Mesothelial cell of epicardium (in vitro differentiated cells): ENCODE measurements around the gene MLN. TPM values are rescaled to one million over a fixed set of nuclear protein-coding genes. Genes with fewer than 3 reads are reported as not detected.

Source experiments
- DNase-seq, 2 experiments: peaks; one replicate each; pipeline ENCODE4 v3.0.0; 2021; ENCODE audit warnings: low spot score in 2 of 2; ENCODE audit not compliant: unreplicated experiment in 2 of 2
- H3K27ac Mint-ChIP-seq: 2 replicates; pipeline ENCODE4 v1.8.0; 2021; ENCODE audit warnings: mixed read lengths
- H3K27me3 Mint-ChIP-seq: 2 replicates; pipeline ENCODE4 v1.8.0; 2021; ENCODE audit warnings: low read depth, mixed read lengths
- H3K36me3 Mint-ChIP-seq: 2 replicates; pipeline ENCODE4 v1.8.0; 2021; ENCODE audit warnings: mixed read lengths
- H3K4me1 Mint-ChIP-seq: 2 replicates; pipeline ENCODE4 v1.8.0; 2021; ENCODE audit warnings: mixed read lengths
- H3K4me3 Mint-ChIP-seq: 2 replicates; pipeline ENCODE4 v1.8.0; 2021; ENCODE audit warnings: mild to moderate bottlenecking, moderate library complexity, mixed read lengths
- H3K9me3 Mint-ChIP-seq: 2 replicates; pipeline ENCODE4 v1.8.0; 2021; ENCODE audit warnings: mixed read lengths
- CTCF ChIP-seq: fragments of 200-600 bp; sonication (generic); IDR thresholded peaks from one replicate; pipeline ENCODE4 v1.5.0; 2021; ENCODE audit warnings: antibody characterized with exemption; ENCODE audit not compliant: unreplicated experiment
- total RNA-seq: library from RNA; stranded (reverse); gene quantifications from 3 replicates; pipeline ENCODE4 v1.2.1, GENCODE V29; 2021

The MLN gene
- total RNA-seq, 1 donor from 2014 or later = not detected

- Mint-ChIP-seq H3K4me3 (no peak overlapping the region), H3K4me1 (peaks cover 10% of the 10 kb centered on the region), H3K27ac (no peak overlapping the region)
These were observed 24.5 kb downstream of the MLN start for GRCh38 chr6:33779290-33779689.

DNA sequence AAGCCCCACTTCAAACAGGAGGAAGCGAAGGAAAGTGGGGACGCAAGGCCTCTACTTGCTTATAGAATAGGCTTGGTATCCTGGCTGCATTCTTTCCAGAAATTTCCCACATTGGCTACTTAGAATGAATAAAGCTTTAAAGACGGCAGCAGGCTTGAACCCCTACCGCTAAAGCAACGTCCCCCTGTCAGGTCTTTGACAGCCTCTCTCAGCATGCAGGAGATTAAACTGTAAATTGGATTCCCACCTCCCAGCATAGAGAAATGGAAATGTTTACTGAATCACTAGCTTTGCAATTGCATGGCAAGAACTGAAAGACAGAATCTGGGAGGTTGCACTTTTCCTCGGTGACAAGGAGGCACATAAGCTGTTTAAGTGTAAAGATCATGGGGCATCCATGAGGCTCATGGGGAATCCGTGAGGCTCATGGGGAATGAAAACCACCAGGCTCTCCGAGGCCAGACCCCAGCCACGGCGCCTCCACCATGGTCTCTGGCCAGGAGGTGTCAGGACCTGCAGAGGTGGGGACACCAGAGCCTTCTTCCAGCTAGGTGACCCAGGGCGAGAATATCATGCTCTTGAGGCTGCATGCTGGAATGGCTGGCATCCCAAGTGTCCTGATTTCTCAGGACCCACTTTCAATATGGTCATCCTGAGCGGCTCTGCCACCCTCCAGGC lies 25.2 kb downstream of the MLN start:
- H3K4me3 Mint-ChIP-seq = no peak overlapping the region
- peaks cover 10% of the 10 kb centered on the region for H3K4me1 Mint-ChIP-seq
- H3K36me3 Mint-ChIP-seq = peaks cover 43% of the 10 kb centered on the region
- H3K27me3 Mint-ChIP-seq = no peaks in the 10 kb centered on the region
- H3K27ac Mint-ChIP-seq = no peak overlapping the region
- H3K9me3 Mint-ChIP-seq = no peaks in the 10 kb centered on the region
- TF ChIP-seq CTCF = no peak
- no peak for DNase-seq

More at GRCh38 chr6:33779290-33779689, 24.5 kb downstream of the MLN start:
- no peak for DNase-seq
- TF ChIP-seq CTCF = no peak
- no peaks in the 10 kb centered on the region for H3K9me3 Mint-ChIP-seq
- no peaks in the 10 kb centered on the region for H3K27me3 Mint-ChIP-seq
- peaks cover 47% of the 10 kb centered on the region for H3K36me3 Mint-ChIP-seq

DNA sequence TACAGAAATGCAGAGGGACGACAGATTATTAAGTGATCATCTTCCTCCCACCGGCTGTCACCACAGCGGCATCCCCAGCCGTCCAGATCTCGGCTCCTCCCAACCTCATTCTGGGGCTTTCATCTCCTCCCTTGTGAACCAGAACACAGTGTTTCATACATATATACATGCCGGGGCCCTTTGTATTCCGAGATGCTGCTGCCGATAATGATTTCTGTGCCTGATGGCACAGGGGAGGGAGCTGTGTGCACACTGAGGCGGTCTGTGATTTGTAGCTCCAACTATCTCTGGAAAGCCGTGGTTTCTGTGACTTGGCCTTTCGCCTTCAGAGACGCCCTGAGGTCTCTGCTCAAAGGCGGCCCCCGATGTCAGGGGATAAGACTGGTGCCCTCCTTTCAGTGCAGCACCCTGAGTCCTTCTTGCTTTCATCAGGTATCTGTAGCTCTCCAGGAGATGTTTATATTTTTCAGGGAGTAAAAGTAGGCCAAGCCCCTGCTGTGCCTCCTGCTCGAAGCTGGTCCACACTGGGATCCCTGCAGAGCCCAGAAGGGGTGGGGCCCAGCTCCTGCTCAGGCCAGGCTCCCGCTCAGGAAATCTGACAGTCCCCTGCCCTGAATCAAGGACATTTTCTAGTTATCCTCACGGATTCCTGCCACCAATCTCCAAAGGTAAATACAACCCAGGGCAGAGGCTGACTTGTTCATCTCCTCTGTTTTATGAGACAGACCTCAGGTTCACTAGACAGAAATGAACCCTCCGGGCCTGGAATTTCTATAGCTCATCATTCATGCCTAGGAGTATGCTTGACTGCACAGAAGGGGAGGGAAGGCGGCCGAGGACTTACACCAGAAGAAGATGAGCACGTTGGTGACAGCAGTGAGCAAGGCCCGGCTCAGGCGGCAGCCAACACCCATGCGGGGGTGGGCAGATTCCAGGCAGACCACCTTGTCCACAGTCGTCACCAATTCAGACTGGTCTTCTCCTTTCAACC lies 26.1 kb downstream of the MLN start:
- Mint-ChIP-seq H3K27ac (peak overlapping the region; percentile 22), H3K4me3 (no peak overlapping the region), H3K9me3 (no peaks in the 10 kb centered on the region), H3K36me3 (peaks cover 45% of the 10 kb centered on the region), H3K27me3 (no peaks in the 10 kb centered on the region), H3K4me1 (peaks cover 14% of the 10 kb centered on the region)
- no peak for DNase-seq
- no peak for TF ChIP-seq CTCF

DNA sequence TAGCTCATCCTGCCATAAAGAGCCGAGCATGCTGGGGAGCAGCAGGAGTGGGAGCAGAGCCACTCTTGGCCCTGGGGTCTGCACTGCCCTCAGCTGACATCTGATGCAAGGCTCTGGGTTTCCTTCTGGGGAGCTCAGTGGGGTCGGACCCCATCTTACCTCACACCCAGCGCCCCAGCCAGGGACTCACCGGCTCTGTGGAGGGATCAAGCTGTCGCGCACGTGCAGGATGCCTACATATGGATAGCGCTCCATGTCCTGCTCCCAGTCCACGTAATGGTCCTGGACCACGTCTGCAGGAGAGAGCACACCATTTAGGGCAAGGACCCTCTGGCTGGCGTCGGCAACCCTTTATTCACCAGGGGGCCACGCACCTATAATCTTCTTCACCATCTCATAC lies 27.0 kb downstream of the MLN start:
- Mint-ChIP-seq H3K9me3 (no peaks in the 10 kb centered on the region), H3K27me3 (no peaks in the 10 kb centered on the region), H3K27ac (no peak overlapping the region), H3K4me1 (peaks cover 20% of the 10 kb centered on the region), H3K4me3 (no peak overlapping the region), H3K36me3 (peaks cover 45% of the 10 kb centered on the region)
- no peak for DNase-seq
- no peak for TF ChIP-seq CTCF

DNA sequence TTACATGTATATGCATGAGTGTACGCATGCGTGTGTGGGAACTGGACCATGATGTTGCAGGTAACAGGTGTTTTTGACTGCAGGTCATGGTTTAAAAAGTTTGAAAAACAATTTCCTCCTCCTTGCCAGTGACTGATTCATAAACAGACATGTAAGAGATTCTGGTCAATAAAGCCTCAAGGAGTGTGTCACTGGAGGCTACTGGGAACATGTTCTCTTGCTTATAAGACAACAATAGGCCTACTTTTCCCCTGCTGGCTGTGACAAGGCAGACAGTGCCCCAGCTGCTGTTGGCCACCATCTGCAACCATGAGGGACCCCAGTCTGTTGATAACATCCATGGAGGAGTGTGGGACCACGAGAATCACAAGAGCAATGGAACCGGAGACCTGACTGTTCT lies 27.6 kb downstream of the MLN start:
- no peak for TF ChIP-seq CTCF
- Mint-ChIP-seq H3K27ac (no peak overlapping the region), H3K27me3 (no peaks in the 10 kb centered on the region), H3K36me3 (peaks cover 45% of the 10 kb centered on the region), H3K4me3 (no peak overlapping the region), H3K4me1 (peaks cover 23% of the 10 kb centered on the region), H3K9me3 (no peaks in the 10 kb centered on the region)
- no peak for DNase-seq
